ENCODE data around the gene DNAL1. TPM values are rescaled to one million over a fixed set of nuclear protein-coding genes. Genes with fewer than 3 reads are reported as not detected.

The DNAL1 gene
- polyA plus RNA-seq, 1 donor (not counting 4 experiments of a cell fraction or from before 2014, with no cell fraction given) = 8.4 TPM

- DNase-seq (ENCODE audit: low read depth, low spot score) (no peak), FAIRE-seq (no peak)
- peaks cover 42 to 74% of the 10 kb centered on the region in 2 experiments for H3K36me3 ChIP-seq (ENCODE audit: control insufficient read depth in 2 of 2, extremely low read depth in 1 of 2, insufficient read depth in 2 of 2, low read length in 2 of 2)
- dilution Hi-C loops (cut with MboI; ENCODE audit: extremely low pct_ligation_motif_present, low sequenced_read_pairs) = no loop called here
- H3K4me2 ChIP-seq (ENCODE audit: control insufficient read depth, extremely low read depth, insufficient read depth, low read depth, low read length) = no peak overlapping the region
- no peaks in the 10 kb centered on the region for H3K27me3 ChIP-seq (ENCODE audit: control insufficient read depth, extremely low read depth, insufficient read depth, low read length)
- H3K9ac ChIP-seq (ENCODE audit: control insufficient read depth, extremely low read depth, insufficient read depth, low read length) = no peak overlapping the region
- H3K4me1 ChIP-seq (ENCODE audit: control insufficient read depth, extremely low read depth, insufficient read depth, low read length) = peaks cover 12% of the 10 kb centered on the region
- H4K20me1 ChIP-seq (ENCODE audit: control insufficient read depth, extremely low read depth, insufficient read depth, low read length) = no peaks in the 10 kb centered on the region
- H3K27ac ChIP-seq (ENCODE audit: control insufficient read depth, insufficient read depth, low read length) = no peak overlapping the region
- H3K9me1 ChIP-seq (ENCODE audit: control insufficient read depth, extremely low read depth, insufficient read depth, low read length) = no peaks in the 10 kb centered on the region
- H2AFZ ChIP-seq (ENCODE audit: control insufficient read depth, low read length) = no peak overlapping the region
- H3K79me2 ChIP-seq (ENCODE audit: control insufficient read depth, insufficient read depth, low read length) = no peaks in the 10 kb centered on the region
- H3K4me3 ChIP-seq (ENCODE audit: control insufficient read depth in 2 of 3, extremely low read depth in 1 of 3, insufficient read depth in 2 of 3, low read depth in 1 of 3, low read length in 3 of 3) = no peak overlapping the region
- no peak for TF ChIP-seq EZH2 (IDR thresholded peaks at IDR 0.05; ENCODE audit: low read length)
- TF ChIP-seq, protein P1, sequence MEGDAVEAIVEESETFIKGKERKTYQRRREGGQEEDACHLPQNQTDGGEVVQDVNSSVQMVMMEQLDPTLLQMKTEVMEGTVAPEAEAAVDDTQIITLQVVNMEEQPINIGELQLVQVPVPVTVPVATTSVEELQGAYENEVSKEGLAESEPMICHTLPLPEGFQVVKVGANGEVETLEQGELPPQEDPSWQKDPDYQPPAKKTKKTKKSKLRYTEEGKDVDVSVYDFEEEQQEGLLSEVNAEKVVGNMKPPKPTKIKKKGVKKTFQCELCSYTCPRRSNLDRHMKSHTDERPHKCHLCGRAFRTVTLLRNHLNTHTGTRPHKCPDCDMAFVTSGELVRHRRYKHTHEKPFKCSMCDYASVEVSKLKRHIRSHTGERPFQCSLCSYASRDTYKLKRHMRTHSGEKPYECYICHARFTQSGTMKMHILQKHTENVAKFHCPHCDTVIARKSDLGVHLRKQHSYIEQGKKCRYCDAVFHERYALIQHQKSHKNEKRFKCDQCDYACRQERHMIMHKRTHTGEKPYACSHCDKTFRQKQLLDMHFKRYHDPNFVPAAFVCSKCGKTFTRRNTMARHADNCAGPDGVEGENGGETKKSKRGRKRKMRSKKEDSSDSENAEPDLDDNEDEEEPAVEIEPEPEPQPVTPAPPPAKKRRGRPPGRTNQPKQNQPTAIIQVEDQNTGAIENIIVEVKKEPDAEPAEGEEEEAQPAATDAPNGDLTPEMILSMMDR (optimal IDR thresholded peaks at IDR 0.05 in 1 of 3, IDR thresholded peaks at IDR 0.05 in 1 of 3, conservative IDR thresholded peaks at IDR 0.05 in 1 of 3; ENCODE audit: extremely low read depth in 1 of 3, insufficient read depth in 2 of 3, low read length in 3 of 3) = no peak
- no peaks in the 10 kb centered on the region for H3K9me3 ChIP-seq (ENCODE audit: control insufficient read depth, low read depth, low read length)
These were observed 75.8 kb downstream of the DNAL1 start for GRCh38 chr14:73720636-73721035.

- no peaks in the 10 kb centered on the region for H3K9me3 ChIP-seq (ENCODE audit: control insufficient read depth, low read depth, low read length)
- H2AFZ ChIP-seq (ENCODE audit: control insufficient read depth, low read length) = no peak overlapping the region
- H3K9me1 ChIP-seq (ENCODE audit: control insufficient read depth, extremely low read depth, insufficient read depth, low read length) = no peaks in the 10 kb centered on the region
- H3K36me3 ChIP-seq (ENCODE audit: control insufficient read depth in 2 of 2, extremely low read depth in 1 of 2, insufficient read depth in 2 of 2, low read length in 2 of 2) = peaks cover 41 to 77% of the 10 kb centered on the region in 2 experiments
- FAIRE-seq (no peak), DNase-seq (ENCODE audit: low read depth, low spot score) (no peak)
- peaks cover 12% of the 10 kb centered on the region for H3K4me1 ChIP-seq (ENCODE audit: control insufficient read depth, extremely low read depth, insufficient read depth, low read length)
- H3K4me3 ChIP-seq (ENCODE audit: control insufficient read depth in 2 of 3, extremely low read depth in 1 of 3, insufficient read depth in 2 of 3, low read depth in 1 of 3, low read length in 3 of 3) = no peak overlapping the region
- TF ChIP-seq EZH2 (IDR thresholded peaks at IDR 0.05; ENCODE audit: low read length) = no peak
- TF ChIP-seq, protein P1 (optimal IDR thresholded peaks at IDR 0.05 in 1 of 3, IDR thresholded peaks at IDR 0.05 in 1 of 3, conservative IDR thresholded peaks at IDR 0.05 in 1 of 3; ENCODE audit: extremely low read depth in 1 of 3, insufficient read depth in 2 of 3, low read length in 3 of 3) = no peak
- no peak overlapping the region for H3K27ac ChIP-seq (ENCODE audit: control insufficient read depth, insufficient read depth, low read length)
- no peak overlapping the region for H3K4me2 ChIP-seq (ENCODE audit: control insufficient read depth, extremely low read depth, insufficient read depth, low read depth, low read length)
- no peak overlapping the region for H3K9ac ChIP-seq (ENCODE audit: control insufficient read depth, extremely low read depth, insufficient read depth, low read length)
- dilution Hi-C loops (cut with MboI; ENCODE audit: extremely low pct_ligation_motif_present, low sequenced_read_pairs) = no loop called here
- H4K20me1 ChIP-seq (ENCODE audit: control insufficient read depth, extremely low read depth, insufficient read depth, low read length) = no peaks in the 10 kb centered on the region
- H3K27me3 ChIP-seq (ENCODE audit: control insufficient read depth, extremely low read depth, insufficient read depth, low read length) = no peaks in the 10 kb centered on the region
- H3K79me2 ChIP-seq (ENCODE audit: control insufficient read depth, insufficient read depth, low read length) = no peaks in the 10 kb centered on the region
These were observed 76.5 kb downstream of the DNAL1 start for GRCh38 chr14:73721101-73721821.

Data from keratinocyte (primary cell).